ENCODE data around the gene SREBF1.

Gene SREBF1

GRCh38 chr17:17857496-17857895 lies 20.7 kb upstream of the SREBF1 start:
- DNase-seq = no peak

DNA sequence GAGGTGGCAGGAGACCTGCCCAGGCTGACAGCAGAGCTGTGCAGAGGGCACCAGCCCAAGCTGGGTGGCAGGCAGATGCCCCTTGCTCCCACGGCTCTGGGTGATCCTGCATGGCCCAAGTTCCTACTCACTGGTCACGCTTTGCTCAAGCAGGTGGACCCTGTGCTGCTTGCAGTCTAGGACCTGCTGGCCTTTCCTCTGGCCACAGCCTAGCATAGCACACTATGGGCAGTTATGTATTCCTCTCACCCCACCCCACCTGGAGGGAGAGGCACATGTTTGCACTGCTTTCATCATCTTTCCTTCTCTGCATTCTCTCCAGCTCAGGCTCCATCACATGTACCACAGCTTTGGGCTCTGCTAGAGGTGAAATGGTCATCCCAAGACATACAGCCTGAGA lies 19.6 kb upstream of the SREBF1 start:
- no peak for DNase-seq

- DNase-seq = no peak
Observed at GRCh38 chr17:17855976-17856375, 19.2 kb upstream of the SREBF1 start.

DNA sequence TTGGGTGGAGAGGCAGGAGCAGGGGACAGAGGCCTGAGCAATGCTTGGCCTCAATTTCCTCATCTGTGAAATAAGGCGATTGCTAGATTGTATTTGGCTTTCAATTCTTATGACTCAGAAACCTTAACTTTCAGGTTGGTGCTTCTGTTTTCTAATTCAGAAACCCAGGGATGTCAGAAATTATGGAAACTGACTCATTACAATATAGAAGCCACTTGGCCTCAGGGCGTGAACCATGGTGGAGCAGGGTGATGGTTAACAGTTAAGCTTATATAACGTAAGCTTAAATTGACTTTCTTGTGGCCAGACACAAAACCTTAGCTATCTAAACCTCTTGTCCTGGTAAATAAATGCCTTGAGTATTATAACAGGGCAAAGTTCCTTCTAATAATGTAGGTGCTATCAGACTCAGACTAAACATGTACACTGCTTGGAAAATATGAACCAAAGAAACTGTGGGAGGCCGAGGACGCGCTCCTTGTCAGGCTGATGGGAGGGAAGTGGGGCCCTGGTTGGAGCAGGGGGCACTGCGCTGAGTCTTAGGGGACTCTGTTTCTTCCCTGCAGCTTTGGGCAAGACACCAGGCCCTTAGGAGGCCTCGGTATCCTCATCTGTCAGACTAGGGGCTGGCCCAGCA lies 17.1 kb upstream of the SREBF1 start:
- DNase-seq = no peak

GRCh38 chr17:17852930-17853329 lies 16.1 kb upstream of the SREBF1 start:
- no peak for DNase-seq

DNA sequence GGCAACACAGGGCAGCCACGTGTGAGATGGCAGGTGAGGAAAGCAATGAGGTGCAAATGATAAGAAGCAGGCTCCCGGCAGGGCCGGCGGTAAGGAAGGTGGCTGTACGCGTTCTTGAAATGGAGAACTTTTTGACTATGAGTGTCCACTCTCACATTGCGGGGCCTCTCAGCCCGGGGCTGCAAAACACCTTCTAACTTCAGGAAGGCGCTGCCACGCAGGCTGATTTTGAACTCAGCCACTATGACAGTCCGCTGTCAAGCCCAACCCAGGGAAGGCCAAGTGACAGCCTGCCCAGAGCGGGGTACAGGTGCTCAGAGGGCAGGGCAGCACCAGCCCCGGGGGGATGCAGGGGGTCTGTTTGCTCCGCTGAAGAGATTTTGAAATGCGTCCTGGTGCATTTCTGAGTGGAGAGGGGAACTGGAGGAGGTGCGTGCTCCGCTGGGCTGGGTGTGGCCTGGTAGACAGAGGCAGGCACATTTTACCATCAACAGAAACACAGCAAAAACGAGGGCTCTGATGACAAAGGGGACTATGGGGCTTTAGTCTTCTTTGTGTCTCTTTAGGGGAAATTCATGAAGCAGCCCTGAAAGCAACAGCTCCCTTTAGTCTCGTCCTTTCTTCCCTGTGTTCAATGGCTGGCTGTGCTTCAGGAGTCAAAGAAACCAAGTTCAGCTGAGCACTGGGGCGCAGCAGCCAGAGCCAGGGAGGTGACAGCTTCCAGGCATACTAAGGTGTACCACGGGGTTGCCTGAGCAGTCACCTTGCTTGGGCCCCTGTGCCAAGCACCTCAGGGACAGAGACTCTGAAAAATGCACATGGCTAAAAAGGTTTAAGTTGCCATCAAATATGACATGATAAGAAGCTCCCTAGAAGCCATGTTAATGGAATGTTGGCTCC lies 14.6 kb upstream of the SREBF1 start:
- DNase-seq = no peak

DNA sequence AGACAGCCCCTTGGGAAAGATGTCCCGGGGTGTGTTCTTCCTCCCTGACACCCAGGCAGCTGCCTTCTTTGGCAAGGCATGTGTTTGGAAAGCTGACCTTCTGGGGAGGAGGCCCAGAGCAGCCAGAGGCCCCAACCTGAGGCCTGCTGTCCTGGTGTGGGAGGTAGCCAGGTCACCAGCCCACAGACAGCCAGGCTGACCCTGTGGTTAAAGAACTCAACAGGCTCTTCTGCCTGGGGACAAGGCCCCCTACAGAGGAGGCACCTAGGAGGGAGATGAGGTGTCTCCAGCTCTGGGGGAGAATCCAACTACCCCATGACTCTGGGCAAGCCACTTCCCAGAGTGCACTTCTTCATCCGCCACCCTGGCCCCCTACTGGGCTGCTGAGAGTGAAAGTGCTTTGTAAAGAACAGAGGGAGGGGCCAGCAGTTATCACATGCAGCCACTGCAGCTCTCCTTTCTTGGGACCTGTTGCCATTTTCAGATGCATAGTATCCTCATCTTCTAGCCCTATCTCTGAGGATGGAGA lies 13.1 kb upstream of the SREBF1 start:
- peak; percentile 70 for DNase-seq

GRCh38 chr17:17849147-17849820 lies 12.5 kb upstream of the SREBF1 start:
- peak; percentile 67 for DNase-seq

GRCh38 chr17:17848311-17849082 lies 11.7 kb upstream of the SREBF1 start:
- DNase-seq = no peak

DNA sequence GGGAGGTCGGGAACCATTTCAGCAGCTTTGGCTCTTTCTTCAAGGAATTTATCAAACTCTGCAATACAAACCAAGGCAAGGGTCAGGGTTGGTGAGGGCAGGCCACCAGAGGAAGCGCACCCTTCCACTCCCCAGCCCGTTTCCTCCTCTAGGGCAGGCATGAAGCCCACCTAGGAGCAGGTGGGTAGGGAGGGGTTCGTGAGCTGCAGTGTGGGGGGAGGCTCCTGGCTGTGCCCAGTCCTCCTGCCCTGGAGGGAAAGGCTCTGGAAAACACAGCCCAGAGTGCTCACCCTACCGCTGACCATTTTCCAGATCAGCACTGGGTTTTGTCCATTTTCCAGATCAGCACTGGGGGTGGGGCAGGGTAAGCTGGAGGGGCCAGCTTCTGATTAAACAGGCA lies 10.9 kb upstream of the SREBF1 start:
- no peak for DNase-seq

DNA sequence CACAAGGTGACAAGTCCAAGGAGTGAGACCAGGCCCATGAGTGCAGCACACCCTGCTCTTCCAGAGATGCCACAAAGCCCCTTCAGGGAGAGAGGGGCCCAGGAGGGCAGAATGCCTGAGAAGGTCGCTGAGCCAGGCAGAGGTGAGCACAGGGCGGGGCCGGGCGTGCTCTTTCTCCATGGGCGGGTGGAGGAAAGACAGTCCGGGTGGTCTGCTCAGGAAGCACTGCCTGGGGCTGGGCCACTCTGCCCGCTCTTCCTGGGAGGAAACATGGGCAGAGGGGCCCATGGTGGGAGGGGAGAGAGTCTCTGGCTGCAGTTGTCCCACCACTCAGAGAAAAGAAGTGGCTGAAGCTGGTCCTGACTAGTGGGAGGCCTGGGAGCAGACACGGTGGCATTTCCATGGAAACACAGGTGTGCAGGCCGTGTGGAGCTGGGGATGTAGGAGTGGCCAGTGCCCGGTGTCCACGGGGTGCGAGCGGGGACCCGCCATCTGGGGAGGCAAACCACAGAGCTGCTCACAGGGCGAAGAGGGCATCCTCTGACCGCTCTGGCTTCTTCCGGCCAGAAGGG lies 10.4 kb upstream of the SREBF1 start:
- DNase-seq = no peak

- no peak for DNase-seq
Observed at GRCh38 chr17:17846645-17847044, 9.9 kb upstream of the SREBF1 start.

DNA sequence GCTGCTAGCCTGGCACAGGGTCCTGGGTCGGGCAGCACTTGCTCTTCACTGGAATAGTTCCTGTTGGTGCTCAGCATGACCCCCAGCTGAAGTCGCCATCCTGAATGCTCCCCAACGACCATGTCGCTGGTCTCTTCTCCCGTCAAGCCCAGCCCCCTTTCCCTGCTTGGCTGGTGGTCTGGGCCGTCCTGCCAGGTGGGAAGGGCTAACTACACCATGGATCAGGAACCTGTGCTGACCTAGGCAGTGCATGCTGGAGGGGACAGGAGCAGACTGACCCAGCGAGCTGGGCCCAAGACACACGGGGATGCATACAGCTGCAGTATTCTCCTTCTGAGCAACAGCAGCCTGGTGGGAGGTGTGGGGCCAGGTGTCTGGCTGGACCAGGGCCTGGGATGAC lies 9.2 kb upstream of the SREBF1 start:
- no peak for DNase-seq

GRCh38 chr17:17845046-17845775 lies 8.4 kb upstream of the SREBF1 start:
- no peak for DNase-seq

DNA sequence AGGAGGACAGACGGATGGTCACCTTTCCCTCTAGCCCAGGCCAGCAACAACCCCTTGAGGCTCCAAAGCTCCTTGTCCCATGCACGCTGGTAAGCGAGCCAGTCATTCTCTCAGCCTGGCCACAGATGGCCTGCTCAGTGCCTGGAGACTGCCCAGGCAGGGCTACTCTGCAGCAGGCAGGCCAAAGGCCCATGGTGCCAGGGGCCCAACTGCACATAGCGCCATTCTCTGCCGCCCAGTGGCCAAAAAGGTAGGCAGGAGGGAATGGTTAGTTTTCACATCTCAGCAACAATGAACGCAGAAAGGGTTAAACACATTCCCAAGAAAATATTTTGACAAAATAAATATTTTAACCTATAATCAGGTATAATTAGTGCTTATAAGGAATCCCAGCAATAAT lies 7.7 kb upstream of the SREBF1 start:
- no peak for DNase-seq

DNA sequence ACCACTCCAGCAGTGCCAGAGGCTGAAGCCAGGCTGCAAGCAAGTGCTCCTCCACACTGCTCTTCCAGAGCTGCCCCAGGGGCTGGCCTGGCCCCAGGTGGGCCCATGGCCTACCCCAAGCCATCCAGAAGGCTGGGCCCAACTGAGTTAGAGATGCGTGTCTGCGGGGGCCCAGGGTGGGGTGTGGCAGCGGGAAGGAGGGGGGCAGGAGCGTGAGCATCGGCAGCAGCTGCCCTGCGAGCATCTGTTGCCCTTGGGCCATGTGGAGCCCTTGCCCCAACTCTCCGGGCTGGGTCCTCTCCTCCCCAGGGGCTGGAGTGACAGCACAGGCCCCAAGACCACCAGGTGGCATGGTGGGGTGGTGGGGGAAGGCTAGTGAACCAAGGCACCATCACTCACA lies 7.3 kb upstream of the SREBF1 start:
- DNase-seq = no peak

- DNase-seq = no peak
Observed at GRCh38 chr17:17843096-17843495, 6.3 kb upstream of the SREBF1 start.

DNA sequence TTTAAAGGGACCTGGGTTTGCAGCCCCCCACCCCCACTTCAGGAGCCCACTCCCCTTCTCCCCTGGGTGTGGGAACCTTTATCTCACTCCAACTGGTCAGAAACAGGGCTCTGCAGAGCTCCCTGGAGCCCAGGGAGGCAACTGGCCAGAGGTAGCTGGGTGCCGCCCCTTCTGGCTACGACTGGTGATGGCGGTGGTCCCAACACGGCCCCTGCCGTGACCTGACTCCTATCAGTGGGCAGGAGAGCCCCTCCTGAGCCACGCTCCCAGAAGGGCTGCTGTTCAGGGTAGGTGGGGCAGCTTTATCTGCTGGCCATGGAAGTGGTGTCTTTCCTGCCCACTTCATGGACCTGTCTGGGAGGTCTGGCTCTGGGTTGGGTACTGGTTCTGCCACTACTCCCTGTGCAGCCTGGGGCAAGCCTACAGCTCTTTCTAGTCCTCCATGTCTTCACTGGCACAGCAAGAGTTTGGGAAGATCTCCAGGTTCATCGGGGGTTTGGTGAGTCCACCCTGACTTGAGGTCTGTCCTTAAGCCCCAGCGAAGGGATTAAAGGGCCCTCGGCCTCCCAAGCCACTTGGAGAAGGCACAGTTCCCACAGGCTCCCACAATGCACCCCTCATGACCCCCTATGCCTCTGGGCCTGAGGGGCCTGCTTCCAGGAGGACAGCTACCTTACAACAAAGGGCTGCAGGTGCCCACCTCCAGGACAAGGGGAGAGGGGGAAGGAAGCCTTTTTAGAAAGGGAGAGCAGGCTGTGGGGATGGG lies 5.5 kb upstream of the SREBF1 start:
- DNase-seq = no peak

DNA sequence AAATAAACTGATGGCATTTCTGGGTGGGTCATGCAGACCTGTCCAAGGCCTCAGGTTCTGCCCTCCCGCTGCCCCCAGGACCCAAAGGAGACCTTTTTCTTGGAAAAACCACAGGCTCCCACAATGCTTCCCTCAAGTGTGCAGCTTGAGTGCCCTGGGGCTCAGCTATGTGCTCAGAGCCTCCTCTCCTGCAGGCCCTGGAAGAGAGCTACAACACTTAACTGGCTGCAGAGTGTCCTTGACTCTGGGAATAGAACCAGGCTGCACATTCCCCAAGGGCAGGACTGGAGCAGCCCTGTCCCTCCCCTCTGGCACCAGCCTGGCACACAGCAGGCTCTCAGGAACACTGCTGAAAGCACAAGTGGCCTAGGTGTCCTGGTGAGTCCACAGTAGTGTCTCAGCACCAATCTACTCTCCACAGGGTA lies 4.8 kb upstream of the SREBF1 start:
- no peak for DNase-seq

DNA sequence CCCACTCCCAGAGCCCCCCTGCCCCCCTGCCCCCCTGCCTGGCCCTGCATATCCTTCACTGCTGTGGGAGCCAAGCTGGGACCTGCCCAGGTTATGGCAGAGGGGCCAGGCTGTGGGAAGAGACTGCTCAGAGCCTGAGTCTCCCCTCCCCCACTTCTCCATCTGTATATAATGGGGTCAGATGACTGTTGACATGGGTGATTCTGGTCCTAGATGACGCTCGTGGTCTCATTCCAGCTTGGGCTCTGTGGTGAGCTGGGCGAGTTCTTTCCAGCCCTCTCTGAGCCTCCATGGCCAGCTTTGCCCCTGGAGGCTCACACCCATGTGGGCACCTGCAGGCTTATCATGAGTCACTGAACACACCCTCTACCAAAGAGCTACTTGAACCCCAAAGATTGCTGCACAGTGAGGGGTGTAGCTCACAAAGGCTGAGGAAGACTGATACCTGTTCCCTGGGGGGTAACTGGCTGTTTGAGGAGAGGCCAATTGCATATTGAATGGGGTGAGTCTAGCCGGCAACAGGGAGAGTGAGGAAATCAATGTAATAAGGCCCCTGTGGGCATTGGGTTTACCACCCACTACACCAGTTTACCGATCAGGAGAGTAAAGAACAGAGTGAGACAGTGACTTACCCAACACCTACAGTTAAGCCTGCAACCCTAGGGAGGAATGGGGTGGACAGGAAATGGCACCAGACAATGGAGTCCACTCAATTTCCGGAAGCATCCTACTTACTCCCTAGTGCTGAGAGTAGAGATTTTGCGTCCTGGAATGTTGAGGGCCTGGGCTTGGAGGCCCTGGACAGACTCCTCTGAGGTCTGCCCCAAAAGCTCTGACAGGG lies 4.2 kb upstream of the SREBF1 start:
- peak; percentile 17 for DNase-seq
